ENCODE results near the gene LBH. TPM values are rescaled to one million over a fixed set of nuclear protein-coding genes. Genes with fewer than 3 reads are reported as not detected.

Gene LBH
- total and polyA plus RNA-seq, 8 donors = 6.6 to 39.8 (median 17.0) TPM

DNA sequence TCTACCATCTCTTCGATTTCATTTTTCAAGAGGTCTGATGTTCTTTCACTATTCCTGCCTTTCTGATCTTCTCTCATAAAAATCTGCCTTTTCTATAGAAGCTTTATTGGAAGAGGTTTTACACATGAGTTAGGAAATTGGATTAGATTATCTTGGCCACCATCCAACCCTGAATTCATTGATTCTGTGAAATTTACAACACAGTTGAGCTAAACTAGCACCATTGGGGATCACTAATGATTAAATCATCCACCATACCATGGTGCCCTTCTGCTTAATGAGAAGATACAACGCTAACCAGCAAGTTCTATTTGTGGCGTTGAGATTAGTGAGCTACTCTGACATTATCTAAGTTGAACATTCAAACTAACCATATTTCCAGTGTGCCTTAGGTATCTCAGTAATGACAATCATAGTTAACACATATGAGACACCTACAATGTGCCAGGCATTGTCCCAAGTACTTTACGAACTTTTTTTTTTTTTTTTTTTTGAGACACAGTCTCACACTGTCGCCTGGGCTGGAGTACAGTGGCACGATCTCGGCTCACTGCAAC, 17.3 kb upstream of the LBH start:
- no peak for TF ChIP-seq POLR2AphosphoS5 (IDR thresholded peaks at IDR 0.05)
- no peak for TF ChIP-seq POLR2A (IDR thresholded peaks at IDR 0.05)
- TF ChIP-seq EP300 (IDR thresholded peaks at IDR 0.05) = no peak
- no peak for TF ChIP-seq CTCF (IDR thresholded peaks at IDR 0.05)

DNA sequence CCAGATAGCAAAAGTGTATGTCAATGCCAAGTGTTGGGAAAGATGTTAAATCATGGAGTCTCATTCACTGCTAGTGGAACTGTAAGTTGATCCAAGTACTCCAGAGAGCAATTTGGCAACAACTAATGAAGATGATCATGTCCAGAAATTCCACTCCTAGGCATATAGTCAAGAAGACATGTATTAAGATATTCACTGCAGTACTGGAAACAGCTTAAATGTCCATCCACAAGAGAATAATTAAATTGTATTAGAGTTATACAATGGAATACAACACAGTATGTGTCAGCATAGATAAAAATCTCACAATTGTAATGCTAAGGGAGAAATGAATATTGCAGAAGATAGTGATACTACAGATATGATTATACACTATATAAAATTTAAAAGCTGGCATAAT, 15.2 kb upstream of the LBH start:
- Histone ChIP-seq H3K4me3 (no peak overlapping the region), H3K27ac (no peak overlapping the region), H3K9me3 (no peaks in the 10 kb centered on the region), H3K27me3 (no peaks in the 10 kb centered on the region), H3K4me1 (peaks cover 6 to 21% (median 18%) of the 10 kb centered on the region in 4 donors), H3K36me3 (no peaks in the 10 kb centered on the region)
- intact Hi-C loops (cut with DNase I; ENCODE audit: low total_unique reads) = no loop called here
- TF ChIP-seq CTCF (IDR thresholded peaks at IDR 0.05) (no peak), POLR2A (IDR thresholded peaks at IDR 0.05) (no peak), POLR2AphosphoS5 (IDR thresholded peaks at IDR 0.05) (no peak), EP300 (IDR thresholded peaks at IDR 0.05) (no peak)
- DNase-seq = peak in 1 of 2 donors; percentile 67

More for the DNA sequence above, 17.3 kb upstream of the LBH start:
- no peak for DNase-seq
- Histone ChIP-seq H3K27ac (no peak overlapping the region), H3K4me3 (no peak overlapping the region), H3K4me1 (peaks cover 5 to 19% (median 11%) of the 10 kb centered on the region in 4 donors), H3K27me3 (no peaks in the 10 kb centered on the region), H3K36me3 (no peaks in the 10 kb centered on the region), H3K9me3 (no peaks in the 10 kb centered on the region)
- intact Hi-C loops (cut with DNase I; ENCODE audit: low total_unique reads) = loop anchor here (5.0 kb wide), 1 partner anchor 493 kb away; no protein-coding TSS in a partner anchor
- WGBS, 5 donors = 95 to 97% (median 96%) methylated on average over 7 of the region's 7 CpGs

DNA sequence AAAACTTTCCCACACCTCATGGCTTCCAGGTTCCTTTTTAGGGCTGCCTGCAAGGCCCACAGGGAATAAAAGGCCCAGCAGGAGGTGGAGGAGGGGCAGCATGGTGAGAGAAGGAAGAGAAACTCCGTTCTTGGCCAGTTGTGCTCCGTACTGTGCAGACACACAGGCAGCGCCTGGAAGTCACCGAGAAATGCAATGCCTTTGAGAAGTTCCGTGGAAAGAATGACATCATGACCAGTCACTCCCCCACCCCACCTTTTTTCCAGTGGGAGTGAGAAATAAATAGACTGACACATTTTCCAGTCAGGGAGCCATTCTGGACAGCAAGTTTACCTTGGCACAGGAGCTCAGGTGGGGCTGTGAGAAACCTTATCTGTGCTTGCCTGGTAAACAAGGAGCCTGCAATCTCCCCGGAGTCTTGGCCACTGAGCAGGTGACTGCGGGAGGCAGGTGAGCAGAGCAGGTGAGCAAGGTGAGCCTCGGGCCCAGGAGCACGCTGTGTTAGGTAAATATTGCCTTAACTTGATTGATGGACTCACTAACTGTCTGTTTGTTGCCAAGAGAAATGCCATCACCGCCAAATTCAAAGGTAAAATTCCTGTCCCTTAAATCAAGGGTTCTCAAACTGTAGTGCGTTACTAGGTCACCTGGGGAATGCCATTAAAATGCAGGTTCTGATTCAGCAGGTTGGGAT, 13.5 kb upstream of the LBH start:
- H3K9me3 ChIP-seq = no peaks in the 10 kb centered on the region
- intact Hi-C loops (cut with DNase I; ENCODE audit: low total_unique reads) = no loop called here
- peaks cover 6 to 21% (median 18%) of the 10 kb centered on the region in 4 donors for H3K4me1 ChIP-seq
- peak in 2 of 3 donors; percentile 85 to 92 for TF ChIP-seq POLR2AphosphoS5 (IDR thresholded peaks at IDR 0.05)
- no peak for TF ChIP-seq CTCF (IDR thresholded peaks at IDR 0.05)
- no peaks in the 10 kb centered on the region for H3K27me3 ChIP-seq
- H3K4me3 ChIP-seq = no peak overlapping the region
- WGBS, 5 donors = 25 to 49% (median 29%) methylated on average over 11 of the region's 11 CpGs
- H3K36me3 ChIP-seq = no peaks in the 10 kb centered on the region
- peak; percentile 93 to 95 for DNase-seq
- peak overlapping the region; percentile 70 to 93 (median 81) for H3K27ac ChIP-seq

DNA sequence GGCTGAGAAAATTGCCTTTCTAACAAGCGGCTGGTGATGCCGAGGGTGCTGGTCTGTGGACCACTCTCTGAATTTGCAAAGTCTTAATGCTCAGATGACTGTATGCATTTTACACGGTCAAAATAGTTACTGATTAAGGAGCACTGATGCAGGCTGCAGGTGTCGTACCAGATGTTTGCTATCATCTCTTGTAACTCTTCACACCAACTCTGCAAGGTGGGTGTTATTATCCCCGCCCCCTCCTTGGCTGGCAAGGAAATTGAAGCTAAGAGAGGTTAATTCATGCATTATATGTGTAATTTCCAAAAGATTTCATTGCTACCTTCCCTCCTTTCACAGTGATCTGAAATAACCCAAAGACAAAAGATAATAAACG, 13.0 kb upstream of the LBH start:
- no peaks in the 10 kb centered on the region for H3K36me3 ChIP-seq
- no peak for DNase-seq
- no peaks in the 10 kb centered on the region for H3K9me3 ChIP-seq
- peaks cover 6 to 22% (median 19%) of the 10 kb centered on the region in 4 donors for H3K4me1 ChIP-seq
- H3K27me3 ChIP-seq = no peaks in the 10 kb centered on the region
- intact Hi-C loops (cut with DNase I; ENCODE audit: low total_unique reads) = no loop called here
- H3K4me3 ChIP-seq = no peak overlapping the region
- 46 to 79% (median 50%) methylated on average over 6 of the region's 6 CpGs for WGBS, 5 donors
- no peak for TF ChIP-seq CTCF (IDR thresholded peaks at IDR 0.05)
- TF ChIP-seq POLR2AphosphoS5 (IDR thresholded peaks at IDR 0.05) = no peak
- TF ChIP-seq EP300 (IDR thresholded peaks at IDR 0.05) = no peak
- no peak for TF ChIP-seq POLR2A (IDR thresholded peaks at IDR 0.05)
- peak overlapping the region in 2 of 5 donors; percentile 26 to 70 for H3K27ac ChIP-seq
